ENCODE measurements around the gene PSMB11. TPM values are rescaled to one million over a fixed set of nuclear protein-coding genes. Genes with fewer than 3 reads are reported as not detected.

PSMB11 gene
- total and polyA plus RNA-seq, 10 of the 15 experiments (the other 5 are each of a cell fraction or from before 2014, with no cell fraction given): not detected

GRCh38 chr14:23068789-23069412 is 26.9 kb downstream of the PSMB11 start (continued):
- peak; percentile 84; the same call in 1 of the 2 replicates for TF ChIP-seq ZNF592 (IDR thresholded peaks at IDR 0.05)
- 0 out of 2 replicates have a peak, but pooled peaks have one; percentile 21 for TF ChIP-seq CBFB (IDR thresholded peaks at IDR 0.05; ENCODE audit: low read depth)
- TF ChIP-seq PKNOX1 (IDR thresholded peaks at IDR 0.05): no peak
- no peak for TF ChIP-seq NFXL1 (IDR thresholded peaks at IDR 0.05; ENCODE audit: borderline replicate concordance)
- TF ChIP-seq KAT2A (conservative IDR thresholded peaks at IDR 0.05; ENCODE audit: control insufficient read depth, low read depth, low read length): no peak
- no peak for TF ChIP-seq MAX (IDR thresholded peaks at IDR 0.05; ENCODE audit: low read depth, low read length)
- TF ChIP-seq, protein P1, sequence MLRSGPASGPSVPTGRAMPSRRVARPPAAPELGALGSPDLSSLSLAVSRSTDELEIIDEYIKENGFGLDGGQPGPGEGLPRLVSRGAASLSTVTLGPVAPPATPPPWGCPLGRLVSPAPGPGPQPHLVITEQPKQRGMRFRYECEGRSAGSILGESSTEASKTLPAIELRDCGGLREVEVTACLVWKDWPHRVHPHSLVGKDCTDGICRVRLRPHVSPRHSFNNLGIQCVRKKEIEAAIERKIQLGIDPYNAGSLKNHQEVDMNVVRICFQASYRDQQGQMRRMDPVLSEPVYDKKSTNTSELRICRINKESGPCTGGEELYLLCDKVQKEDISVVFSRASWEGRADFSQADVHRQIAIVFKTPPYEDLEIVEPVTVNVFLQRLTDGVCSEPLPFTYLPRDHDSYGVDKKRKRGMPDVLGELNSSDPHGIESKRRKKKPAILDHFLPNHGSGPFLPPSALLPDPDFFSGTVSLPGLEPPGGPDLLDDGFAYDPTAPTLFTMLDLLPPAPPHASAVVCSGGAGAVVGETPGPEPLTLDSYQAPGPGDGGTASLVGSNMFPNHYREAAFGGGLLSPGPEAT (IDR thresholded peaks at IDR 0.05; ENCODE audit: low read depth): peak; percentile 58; the same call in 1 of the 2 replicates
- no peak for TF ChIP-seq NFYB (IDR thresholded peaks at IDR 0.05; ENCODE audit: insufficient read depth, low read depth, low read length)
- no peak for TF ChIP-seq RCOR1 (conservative IDR thresholded peaks at IDR 0.05; ENCODE audit: low read depth, low read length)
- TF ChIP-seq MEF2B (IDR thresholded peaks at IDR 0.05; ENCODE audit: partially characterized antibody, poor library complexity, severe bottlenecking): no peak
- no peak for TF ChIP-seq WRNIP1 (IDR thresholded peaks at IDR 0.05; ENCODE audit: borderline replicate concordance, low read depth, low read length)
- TF ChIP-seq BCLAF1 (IDR thresholded peaks at IDR 0.05): no peak
- TF ChIP-seq BCL11A (IDR thresholded peaks at IDR 0.05; ENCODE audit: low read depth, low read length): no peak
- TF ChIP-seq, protein P2, sequence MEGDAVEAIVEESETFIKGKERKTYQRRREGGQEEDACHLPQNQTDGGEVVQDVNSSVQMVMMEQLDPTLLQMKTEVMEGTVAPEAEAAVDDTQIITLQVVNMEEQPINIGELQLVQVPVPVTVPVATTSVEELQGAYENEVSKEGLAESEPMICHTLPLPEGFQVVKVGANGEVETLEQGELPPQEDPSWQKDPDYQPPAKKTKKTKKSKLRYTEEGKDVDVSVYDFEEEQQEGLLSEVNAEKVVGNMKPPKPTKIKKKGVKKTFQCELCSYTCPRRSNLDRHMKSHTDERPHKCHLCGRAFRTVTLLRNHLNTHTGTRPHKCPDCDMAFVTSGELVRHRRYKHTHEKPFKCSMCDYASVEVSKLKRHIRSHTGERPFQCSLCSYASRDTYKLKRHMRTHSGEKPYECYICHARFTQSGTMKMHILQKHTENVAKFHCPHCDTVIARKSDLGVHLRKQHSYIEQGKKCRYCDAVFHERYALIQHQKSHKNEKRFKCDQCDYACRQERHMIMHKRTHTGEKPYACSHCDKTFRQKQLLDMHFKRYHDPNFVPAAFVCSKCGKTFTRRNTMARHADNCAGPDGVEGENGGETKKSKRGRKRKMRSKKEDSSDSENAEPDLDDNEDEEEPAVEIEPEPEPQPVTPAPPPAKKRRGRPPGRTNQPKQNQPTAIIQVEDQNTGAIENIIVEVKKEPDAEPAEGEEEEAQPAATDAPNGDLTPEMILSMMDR (IDR thresholded peaks at IDR 0.05 in 2 of 3, conservative IDR thresholded peaks at IDR 0.05 in 1 of 3; ENCODE audit: control insufficient read depth in 2 of 3, extremely low read depth in 1 of 3, insufficient read depth in 1 of 3, low read depth in 3 of 3, low read length in 3 of 3): peak; percentile 97 to 100 (median 99)
- TF ChIP-seq YY1 (IDR thresholded peaks at IDR 0.05; ENCODE audit: low read depth, low read length): peak; percentile 86
- no peak for TF ChIP-seq GABPA (IDR thresholded peaks at IDR 0.05; ENCODE audit: low read depth)
- TF ChIP-seq EED (IDR thresholded peaks at IDR 0.05; ENCODE audit: low read depth): peak; percentile 79
